ENCODE measurements around the gene DIPK1A.
"Not testable (repeated sequence)": the region's sequence is repeated elsewhere in the genome, so short reads cannot be mapped to it uniquely, and the experiment has no call there.

GRCh38 chr1:92974112-92974511 is 12.8 kb upstream of the DIPK1A start:
- TF ChIP-seq CTCF (IDR thresholded peaks at IDR 0.05; ENCODE audit: borderline replicate concordance, extremely low read depth, low read length, poor library complexity, severe bottlenecking); EZH2 (IDR thresholded peaks at IDR 0.05; ENCODE audit: borderline replicate concordance, low read depth, low read length, severe bottlenecking): not testable (repeated sequence)

All from DND-41 (cell line).